Pancreas (tissue), 10 donors: ENCODE measurements around the gene GJC1. TPM values are rescaled to one million over a fixed set of nuclear protein-coding genes. Genes with fewer than 3 reads are reported as not detected.
"Not testable (repeated sequence)": the region's sequence is repeated elsewhere in the genome, so short reads cannot be mapped to it uniquely, and the experiment has no call there.

Source experiments
- ATAC-seq, 4 donors: fragments of 200-7000 bp; cut with Tn5 transposase; one replicate each; pipeline versions ENCODE4 v1.8.0 to v1.9.1; 2020; ENCODE audit warnings: mild to moderate bottlenecking in 4 of 4, moderate library complexity in 4 of 4
- DNase-seq, 6 donors: peaks; one replicate each; pipeline ENCODE4 v3.0.0-alpha.2; 2020
- FAIRE-seq: peaks from 2 replicates; lab custom pipeline; 2012; peaks lifted over from hg19 to GRCh38; lab: Jason Lieb, UNC
- H3K27ac ChIP-seq, 4 donors: fragments of 200-600 bp; sonication (generic); 1 replicate in 3 of 4; 2 replicates in 1 of 4; pipeline versions ENCODE4 v1.5.0 to v1.8.0; 2020
- H3K27me3 ChIP-seq, 4 donors: fragments of 200-600 bp; one replicate each; pipeline ENCODE4 v1.8.0; 2021
- H3K36me3 ChIP-seq, 3 donors: fragments of 200-600 bp; sonication (generic) in 1 of 3; one replicate each; pipeline versions ENCODE4 v1.5.0 to v1.8.0; 2020 to 2021
- H3K4me1 ChIP-seq, 3 donors: fragments of 200-600 bp; one replicate each; pipeline ENCODE4 v1.8.0; 2021
- H3K4me3 ChIP-seq, 4 donors: fragments of 200-600 bp; sonication (generic) in 2 of 4; one replicate each; pipeline versions ENCODE4 v1.5.0 to v1.8.0; 2020 to 2021
- H3K9me3 ChIP-seq, 4 donors: fragments of 200-600 bp; one replicate each; pipeline ENCODE4 v1.8.0; 2021
- WGBS, 2 donors: extraction: QIAGEN DNeasy Blood & Tissue Kit; methylation state at CpG; one replicate each; pipeline ENCODE4 v1.1.7; 2013; 5-methylcytosine and 5-hydroxymethylcytosine counted together
- intact Hi-C, 3 donors: fragments of 100-400 bp; cut with DNase I; formaldehyde crosslinking; loops; one replicate each; pipeline versions ENCODE4 v1.11.1 to v1.14.2; 2022
- polyA plus RNA-seq, 2 donors: library from polyadenylated mRNA; stranded (reverse); fragments of 200-250 nt; gene quantifications; one replicate each; pipeline ENCODE4 v1.2.3, GENCODE V29; 2013
- total RNA-seq, 6 donors: library from RNA; stranded (reverse); fragmentation: NEBNext Ultra II Directional in 4 of 6; extraction: Animal tissue kit (Norgen Biotek cat#: 25700) in 4 of 6; gene quantifications; one replicate each; pipeline versions ENCODE4 v1.2.1 to v1.2.4, GENCODE V29; 2021 to 2023
- TF ChIP-seq, protein P1 (sequence below), 4 donors: fragments of 200-600 bp; sonication (generic) in 3 of 4; IDR thresholded peaks; one replicate each; pipeline versions ENCODE4 v1.5.0 to v1.8.0; 2021; ENCODE audit warnings: antibody characterized with exemption in 4 of 4
- donor health status: healthy with polysubstance abuse.
- donor health status: DM: no; HTN: no; CAD: no; lungs with moderate emphysema.
- donor health status: DM: no; HTN: no; CAD: no.
- donor health status: control.
- donor health status: control.
- donor health status: Bipolar disorder and iron deficiency.
- donor health status: DM: yes; HTN: yes; CAD: no.
- donor health status: DM: no; HTN: no; CAD: no.
- donor health status: DM: no; HTN: no; CAD: no.
- donor health status: DM: yes; HTN: yes; CAD: no.

The GJC1 gene
- total and polyA plus RNA-seq, 8 donors: 0.58 to 3.1 (median 1.1) TPM

DNA sequence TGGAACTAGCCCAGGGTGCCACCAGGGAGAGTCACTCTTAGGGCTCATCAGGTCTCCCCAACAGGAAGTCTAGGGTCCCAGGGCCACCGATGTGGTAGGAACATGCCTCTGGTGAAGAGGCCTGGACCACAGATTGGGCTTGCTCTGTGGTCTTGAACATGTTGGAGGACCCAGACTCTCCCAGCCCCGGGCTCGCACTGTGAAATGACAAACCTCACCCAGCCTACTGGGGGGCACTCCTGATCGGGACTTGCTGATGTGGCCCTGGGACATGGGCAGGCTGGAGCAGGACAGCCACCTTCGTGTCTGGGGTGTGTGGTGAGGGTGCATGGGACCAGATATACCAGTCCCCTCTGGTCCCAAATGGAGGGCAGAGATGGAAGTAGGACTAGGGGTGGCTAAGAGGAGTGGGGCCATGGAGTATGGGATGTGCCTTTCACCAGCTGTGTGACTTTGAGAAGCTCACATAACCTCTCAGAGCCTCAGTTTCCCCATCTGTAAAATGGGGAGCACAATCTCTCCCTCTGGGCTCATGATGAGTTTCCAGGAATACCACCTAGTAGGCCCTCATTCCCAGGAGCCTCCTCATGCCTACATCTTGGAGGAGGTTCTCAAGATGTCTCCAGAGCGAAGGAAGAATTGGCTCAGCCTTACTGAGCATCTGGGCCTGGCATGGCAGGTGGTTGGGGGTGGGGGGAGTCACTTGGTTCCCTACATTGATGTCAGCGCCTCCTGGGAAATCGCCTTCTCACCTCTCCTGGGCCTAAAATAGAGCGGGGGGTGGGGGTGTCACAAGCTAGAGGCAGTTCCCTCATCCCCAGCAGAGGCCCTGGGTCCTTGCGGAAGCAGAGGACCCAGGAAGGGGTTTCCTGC lies 72.8 kb downstream of the GJC1 start:
- Histone ChIP-seq H3K27me3 (peaks cover 0 to 8% (median 0%) of the 10 kb centered on the region in 4 donors), H3K4me3 (no peak overlapping the region), H3K4me1 (no peaks in the 10 kb centered on the region), H3K9me3 (no peaks in the 10 kb centered on the region), H3K27ac (no peak overlapping the region), H3K36me3 (no peaks in the 10 kb centered on the region)
- ATAC-seq: no peak
- no peak for DNase-seq
- intact Hi-C loops: no loop called here
- WGBS, 2 donors: 75 to 82% methylated on average over 9 to 10 of the region's 10 CpGs
- FAIRE-seq: no peak
- TF ChIP-seq, protein P1, sequence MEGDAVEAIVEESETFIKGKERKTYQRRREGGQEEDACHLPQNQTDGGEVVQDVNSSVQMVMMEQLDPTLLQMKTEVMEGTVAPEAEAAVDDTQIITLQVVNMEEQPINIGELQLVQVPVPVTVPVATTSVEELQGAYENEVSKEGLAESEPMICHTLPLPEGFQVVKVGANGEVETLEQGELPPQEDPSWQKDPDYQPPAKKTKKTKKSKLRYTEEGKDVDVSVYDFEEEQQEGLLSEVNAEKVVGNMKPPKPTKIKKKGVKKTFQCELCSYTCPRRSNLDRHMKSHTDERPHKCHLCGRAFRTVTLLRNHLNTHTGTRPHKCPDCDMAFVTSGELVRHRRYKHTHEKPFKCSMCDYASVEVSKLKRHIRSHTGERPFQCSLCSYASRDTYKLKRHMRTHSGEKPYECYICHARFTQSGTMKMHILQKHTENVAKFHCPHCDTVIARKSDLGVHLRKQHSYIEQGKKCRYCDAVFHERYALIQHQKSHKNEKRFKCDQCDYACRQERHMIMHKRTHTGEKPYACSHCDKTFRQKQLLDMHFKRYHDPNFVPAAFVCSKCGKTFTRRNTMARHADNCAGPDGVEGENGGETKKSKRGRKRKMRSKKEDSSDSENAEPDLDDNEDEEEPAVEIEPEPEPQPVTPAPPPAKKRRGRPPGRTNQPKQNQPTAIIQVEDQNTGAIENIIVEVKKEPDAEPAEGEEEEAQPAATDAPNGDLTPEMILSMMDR (IDR thresholded peaks at IDR 0.05): no peak

DNA sequence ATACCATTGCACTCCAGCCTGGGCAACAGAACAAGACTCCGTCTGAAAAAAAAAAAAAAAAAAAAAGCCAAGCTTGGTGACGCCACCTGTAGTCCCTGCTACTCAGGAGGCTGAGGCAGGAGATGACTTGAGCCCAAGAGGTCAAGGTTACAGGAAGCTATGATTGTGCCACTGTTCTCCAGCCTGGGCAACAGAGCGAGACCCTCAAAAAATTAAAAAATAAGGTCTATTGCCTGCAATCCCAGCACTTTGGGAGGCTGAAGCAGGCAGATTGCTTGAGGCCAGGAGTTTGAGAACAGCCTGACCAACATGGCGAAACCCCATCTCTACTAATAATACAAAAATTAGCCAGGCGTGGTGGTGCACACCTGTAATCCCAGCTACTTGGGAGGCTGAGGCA lies 74.9 kb downstream of the GJC1 start:
- H3K9me3 ChIP-seq, H3K4me3 ChIP-seq, intact Hi-C loops, ATAC-seq, H3K27me3 ChIP-seq, H3K27ac ChIP-seq, H3K36me3 ChIP-seq, FAIRE-seq, DNase-seq, H3K4me1 ChIP-seq: not testable (repeated sequence)
- WGBS, 2 donors: 79 to 94% methylated on average over 5 of the region's 5 CpGs

DNA sequence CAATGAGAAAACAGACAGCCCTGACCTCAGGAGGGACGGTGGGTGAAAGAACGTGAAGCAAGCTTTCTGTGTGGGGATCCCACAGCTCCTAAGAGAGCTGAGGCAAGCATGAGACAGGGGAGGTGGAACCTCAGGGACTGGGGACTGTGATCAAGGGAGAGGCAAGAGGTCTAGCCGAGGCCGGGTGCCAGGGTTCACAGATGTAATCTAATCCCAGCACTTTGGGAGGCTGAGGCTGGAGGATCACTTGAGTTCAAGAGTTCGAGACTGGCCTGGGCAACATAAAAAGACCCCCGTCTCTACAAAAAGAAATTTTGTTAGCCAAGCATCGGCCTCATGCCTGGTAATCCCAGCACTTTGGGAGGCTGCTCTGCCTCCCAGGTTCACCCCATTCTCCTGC lies 75.8 kb downstream of the GJC1 start:
- no peak for ATAC-seq
- TF ChIP-seq, protein P1 (IDR thresholded peaks at IDR 0.05): no peak
- Histone ChIP-seq H3K27me3 (peaks cover 0 to under 1% (median 0%) of the 10 kb centered on the region in 4 donors), H3K27ac (no peak overlapping the region), H3K9me3 (no peaks in the 10 kb centered on the region), H3K36me3 (no peaks in the 10 kb centered on the region), H3K4me1 (no peaks in the 10 kb centered on the region), H3K4me3 (no peak overlapping the region)
- FAIRE-seq: no peak
- no peak for DNase-seq
- intact Hi-C loops: no loop called here
- 65 to 72% methylated on average over 7 of the region's 7 CpGs for WGBS, 2 donors

DNA sequence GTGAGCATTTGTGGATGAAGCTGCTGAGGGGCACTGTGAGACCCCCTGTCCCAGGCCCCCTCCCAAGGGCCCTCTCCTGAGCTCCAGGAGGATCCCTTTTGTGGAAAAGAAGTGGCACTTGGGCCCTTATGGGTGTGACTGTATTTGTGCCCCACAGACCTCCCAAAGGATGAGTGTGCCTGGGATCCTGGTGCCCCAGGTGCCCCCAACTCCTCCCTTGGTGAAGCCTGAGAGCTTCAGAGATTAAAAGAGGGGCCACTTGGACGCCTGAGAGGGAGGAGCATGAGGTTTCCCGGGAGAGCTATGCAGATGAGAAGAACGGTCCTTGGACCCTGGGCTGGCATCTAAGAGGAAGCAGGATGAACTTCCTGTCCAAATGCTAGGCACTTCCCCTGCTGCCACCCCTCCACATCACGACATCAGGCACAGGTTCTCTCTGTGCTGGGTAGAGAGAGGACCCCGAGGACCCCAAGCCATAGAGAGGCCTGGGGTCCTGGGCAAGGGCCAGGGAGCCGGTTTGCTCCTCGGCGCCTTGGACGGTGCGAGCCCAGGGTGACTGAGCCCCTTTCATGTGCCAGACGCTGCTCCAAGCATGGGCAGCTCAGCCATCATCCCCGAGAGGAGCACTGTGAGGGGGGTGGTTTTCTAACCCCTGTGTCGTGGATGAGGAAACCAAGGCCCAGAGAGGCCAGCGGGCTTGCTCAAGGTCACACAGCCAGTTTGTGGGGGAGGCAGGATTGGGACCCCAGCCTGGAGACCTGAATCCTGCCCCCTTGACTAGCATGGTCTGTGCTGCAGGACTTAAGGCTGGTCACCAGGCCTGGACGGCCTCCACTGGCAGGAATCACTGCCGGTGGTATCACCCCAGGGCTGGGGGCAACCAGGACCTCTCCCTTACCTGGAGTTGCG lies 76.9 kb downstream of the GJC1 start:
- ATAC-seq (no peak), DNase-seq (no peak), FAIRE-seq (no peak)
- WGBS, 2 donors: 74% methylated on average over 17 of the region's 17 CpGs
- Histone ChIP-seq H3K27me3 (no peaks in the 10 kb centered on the region), H3K4me3 (no peak overlapping the region), H3K36me3 (no peaks in the 10 kb centered on the region), H3K4me1 (no peaks in the 10 kb centered on the region), H3K27ac (no peak overlapping the region), H3K9me3 (no peaks in the 10 kb centered on the region)
- intact Hi-C loops: no loop called here
- TF ChIP-seq, protein P1 (IDR thresholded peaks at IDR 0.05): no peak

DNA sequence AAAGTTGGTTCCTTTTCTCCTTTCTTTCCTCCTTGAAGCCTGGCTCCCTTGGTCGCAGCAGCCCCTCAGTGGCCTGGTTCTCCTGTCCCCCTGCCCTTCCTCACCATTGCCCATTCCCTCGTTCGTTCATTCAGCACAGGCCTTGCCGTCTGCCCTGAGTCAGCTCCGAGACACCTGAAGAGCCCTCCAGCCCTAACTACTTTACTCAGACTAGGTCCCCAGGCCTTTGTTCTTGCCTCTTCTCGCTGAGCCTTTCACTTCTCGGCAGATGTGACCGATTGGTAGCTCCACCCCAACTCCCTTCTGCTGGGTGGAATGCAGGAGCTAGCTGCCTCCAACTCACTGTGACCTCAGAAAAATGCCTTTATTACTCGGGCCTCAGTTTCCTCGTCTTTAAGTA lies 78.3 kb downstream of the GJC1 start:
- Histone ChIP-seq H3K4me1 (no peaks in the 10 kb centered on the region), H3K27ac (no peak overlapping the region), H3K27me3 (no peaks in the 10 kb centered on the region), H3K36me3 (no peaks in the 10 kb centered on the region), H3K4me3 (no peak overlapping the region), H3K9me3 (no peaks in the 10 kb centered on the region)
- intact Hi-C loops: no loop called here
- no peak for FAIRE-seq
- no peak for ATAC-seq
- 80 to 87% methylated on average over 10 of the region's 10 CpGs for WGBS, 2 donors
- no peak for DNase-seq
- TF ChIP-seq, protein P1 (IDR thresholded peaks at IDR 0.05): no peak
